ENCODE data around the gene TNRC6A.
"Not testable (repeated sequence)": the region's sequence is repeated elsewhere in the genome, so short reads cannot be mapped to it uniquely, and the experiment has no call there.

TNRC6A gene

DNA sequence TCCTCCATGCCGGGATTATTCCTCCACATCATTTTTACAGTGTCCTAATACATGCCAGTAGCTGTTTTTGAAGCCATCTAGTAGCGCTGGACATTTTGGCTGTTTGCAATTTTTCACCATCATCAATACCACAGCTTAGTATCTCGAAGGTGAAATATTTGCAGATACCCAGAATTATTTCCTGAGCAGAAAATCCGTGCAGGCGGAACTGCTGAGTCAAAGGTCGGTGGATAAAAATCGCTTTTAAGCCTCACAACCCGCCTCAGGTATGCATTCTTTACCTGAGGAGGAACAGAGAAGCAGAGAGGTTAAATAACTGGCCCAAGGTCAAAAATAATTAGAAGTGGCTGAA is 584 bp upstream of the TNRC6A start:
- DNase-seq: no peak

DNA sequence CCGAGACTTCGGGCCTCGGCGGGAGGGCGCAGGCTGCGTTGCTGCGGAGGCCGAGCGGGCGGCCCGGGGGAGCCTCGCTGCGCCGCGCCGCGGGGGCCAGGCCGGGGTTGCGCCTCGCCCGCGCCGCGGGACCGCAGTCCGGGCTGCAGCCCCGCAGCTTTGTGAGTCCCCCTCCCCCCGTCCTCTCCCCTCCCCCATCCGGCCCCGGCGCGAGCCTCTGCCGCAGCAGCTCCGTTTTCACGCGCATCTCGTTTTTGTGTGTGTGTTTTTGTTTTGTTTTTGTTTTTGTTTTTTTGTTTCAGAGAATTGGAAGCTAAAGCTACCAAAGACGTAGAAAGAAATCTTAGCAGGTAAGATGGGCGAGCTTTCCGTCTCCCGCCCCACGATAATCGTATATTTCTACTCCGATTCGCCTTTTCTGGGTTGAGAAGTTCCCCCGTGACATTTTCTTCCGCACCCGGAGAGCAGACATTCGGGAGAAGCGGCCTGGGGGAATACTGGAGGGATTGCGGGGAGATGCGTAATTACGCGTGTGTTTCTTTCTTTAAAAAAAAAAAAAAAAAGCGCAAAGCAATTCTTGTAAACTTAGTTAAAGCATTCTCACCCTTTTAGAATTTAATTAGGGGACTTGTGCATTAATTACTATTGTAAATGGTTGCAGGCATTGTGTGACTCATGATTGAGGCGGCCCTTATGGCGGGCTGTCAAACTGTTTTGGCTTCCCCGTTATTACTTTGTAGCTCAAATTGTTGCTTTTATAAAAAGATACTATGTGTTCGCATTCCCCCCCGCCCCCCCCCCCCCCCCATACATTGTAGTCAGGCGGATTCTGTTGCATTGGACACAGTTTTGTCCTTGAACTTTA is 732 bp downstream of the TNRC6A start:
- peak; percentile 11 for DNase-seq

DNA sequence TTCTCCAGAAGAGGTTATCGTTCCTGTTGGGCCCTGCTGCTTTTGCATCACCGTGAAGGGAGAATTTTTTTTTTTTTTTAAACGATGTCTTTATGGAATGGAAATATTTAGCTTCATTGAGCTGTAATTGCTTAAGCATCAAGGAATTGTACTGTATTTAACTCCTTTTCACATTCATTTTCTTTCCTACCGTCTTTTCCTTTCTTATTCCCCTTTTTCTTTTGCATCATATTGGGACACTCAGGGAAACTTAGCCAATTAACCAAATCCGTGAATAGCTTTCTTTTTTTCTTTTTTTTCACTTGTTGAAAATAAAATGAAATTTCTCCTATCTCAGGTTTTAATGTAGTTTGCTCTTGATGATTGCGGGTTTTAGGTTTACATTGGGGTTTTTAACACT is 1.5 kb downstream of the TNRC6A start:
- no peak for DNase-seq

DNA sequence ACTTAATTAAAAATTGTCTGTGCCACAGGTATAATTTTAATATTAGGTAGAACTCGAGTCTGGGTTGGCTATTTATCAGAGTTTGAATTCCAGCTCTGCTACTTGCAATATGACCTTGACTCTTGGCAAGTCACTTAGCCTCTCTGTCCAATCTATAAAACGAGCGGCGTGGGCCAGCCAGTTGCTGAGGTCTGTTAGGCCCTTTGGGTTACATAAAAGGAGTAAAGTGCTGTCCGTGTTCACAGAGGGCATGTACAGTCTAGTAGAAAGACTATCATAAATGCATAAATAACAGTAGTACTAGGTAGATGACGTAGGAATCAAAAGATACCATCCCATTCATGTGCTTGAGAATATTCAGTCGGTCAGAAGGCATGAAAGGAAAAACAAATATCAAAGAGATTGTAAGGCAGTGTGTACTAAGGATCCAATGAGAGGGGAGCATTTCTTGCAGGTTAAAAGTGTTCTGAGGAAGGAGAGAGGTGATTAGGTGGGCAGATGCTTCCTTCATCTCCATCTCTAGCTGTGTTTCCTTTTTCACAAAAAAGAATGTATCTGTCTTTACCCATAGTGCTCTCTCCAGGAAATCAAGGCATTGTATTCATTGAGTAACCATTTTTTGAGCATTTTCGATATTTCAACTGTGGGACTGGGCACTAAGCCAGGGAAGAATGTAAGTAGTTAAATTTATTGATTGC is 2.4 kb downstream of the TNRC6A start:
- DNase-seq: no peak

DNA sequence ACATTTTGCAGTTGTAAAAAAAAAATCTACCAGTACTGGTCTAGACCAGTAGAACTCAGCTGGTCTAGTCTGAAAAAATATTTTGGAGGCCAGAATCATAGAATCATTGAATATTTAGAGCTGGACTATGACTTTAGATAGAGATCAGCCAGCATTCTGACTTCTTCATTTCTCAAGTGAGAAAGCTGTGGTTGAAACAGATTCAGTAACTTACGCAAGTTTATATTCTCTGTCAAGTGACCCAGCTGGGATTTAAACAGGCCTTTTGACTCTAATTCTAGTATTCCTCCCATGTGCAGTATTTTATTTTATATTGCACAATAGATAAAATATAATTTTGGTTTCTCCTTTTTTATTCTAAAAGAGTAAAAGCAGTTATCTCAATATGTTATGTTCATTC is 4.9 kb downstream of the TNRC6A start:
- DNase-seq: no peak

DNA sequence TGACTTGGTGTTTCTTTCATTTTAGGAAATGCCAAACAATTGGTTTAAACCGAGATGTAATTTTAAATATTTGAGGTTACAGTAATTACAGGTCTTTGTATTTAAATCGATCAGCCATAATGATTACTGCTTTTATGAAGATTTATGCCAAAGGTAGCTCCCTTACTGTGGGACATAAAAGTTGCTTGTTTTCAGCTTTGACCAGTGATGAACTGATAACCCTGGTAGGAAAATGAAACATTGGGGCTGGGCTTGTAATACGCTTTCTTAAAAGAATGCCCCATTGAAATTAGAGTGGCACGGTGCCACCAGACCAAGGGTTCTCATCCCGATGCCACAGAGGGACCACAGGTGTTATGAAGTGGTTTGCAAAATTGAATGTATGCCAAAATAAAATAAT is 7.3 kb downstream of the TNRC6A start:
- DNase-seq: no peak

DNA sequence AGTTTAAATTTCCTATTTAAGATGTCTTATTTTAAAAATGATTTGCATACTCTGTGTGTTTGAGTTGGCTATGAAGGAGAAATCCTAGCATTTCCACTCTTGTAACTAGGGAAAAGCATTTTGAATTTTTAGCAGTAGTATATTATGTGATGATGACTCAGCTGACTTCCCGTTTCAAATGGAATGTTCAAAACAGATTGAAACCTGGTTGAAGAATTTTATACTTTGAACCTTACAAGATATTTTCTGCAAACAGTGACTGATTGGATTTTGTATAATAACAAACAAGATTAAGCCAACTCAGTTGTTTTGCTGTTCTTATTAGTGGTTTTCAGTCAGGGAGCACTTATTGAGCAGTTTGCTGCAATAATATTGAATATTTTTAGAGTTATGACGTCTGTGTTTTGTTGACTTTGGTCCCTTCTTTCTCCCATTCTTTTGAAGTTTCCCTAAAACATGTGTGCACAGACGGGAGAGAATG is 8.0 kb downstream of the TNRC6A start:
- DNase-seq: no peak

DNA sequence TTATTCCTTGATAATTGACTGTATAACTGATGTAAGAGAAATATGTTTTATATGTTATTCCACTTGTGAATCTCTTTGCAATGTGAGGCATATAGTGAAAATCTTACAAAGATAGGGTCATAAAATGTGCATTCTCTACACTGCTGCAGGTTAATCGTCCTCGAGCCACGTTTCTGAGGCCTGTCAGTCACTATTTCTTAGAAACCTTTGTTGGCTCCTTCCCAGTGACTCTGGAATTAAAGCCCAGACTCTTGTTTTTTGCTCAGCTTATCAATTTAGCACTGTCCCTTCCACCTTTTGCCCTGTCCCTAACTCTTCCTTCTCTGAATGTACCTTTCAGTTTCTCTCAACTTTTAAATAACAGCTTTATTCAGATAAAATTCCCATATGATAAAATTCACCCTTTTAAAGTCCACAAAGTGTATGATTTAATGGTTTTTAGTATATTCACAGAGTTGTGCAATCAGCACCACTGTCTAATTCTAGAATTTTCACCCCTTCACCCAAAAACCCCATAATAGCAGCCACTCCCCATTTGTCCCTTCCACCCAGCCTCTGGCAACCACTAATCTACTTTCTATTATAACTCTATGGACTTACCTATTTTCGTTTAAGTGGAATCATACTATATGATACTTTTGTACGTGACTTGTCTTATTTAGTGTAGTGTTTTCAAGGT is 8.6 kb downstream of the TNRC6A start:
- DNase-seq: no peak

DNA sequence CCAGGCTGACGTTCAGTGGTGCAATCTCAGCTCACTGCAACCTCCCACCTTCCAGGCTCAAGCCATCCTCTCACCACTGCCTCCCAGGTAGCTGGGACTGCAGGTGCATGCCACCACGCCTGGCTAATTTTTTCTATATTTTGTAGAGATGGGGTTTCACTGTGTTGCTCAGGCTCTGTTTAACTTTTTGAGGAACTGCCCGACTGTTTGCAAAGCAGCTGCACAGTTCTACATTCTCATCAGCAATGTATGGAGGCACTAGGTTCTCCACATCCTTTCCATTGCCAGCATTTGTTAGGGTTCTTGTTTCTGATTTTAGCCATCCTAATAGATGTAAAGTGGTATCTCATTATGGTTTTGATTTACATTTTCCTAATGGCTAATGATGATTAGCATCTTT is 9.4 kb downstream of the TNRC6A start:
- DNase-seq: no peak

DNA sequence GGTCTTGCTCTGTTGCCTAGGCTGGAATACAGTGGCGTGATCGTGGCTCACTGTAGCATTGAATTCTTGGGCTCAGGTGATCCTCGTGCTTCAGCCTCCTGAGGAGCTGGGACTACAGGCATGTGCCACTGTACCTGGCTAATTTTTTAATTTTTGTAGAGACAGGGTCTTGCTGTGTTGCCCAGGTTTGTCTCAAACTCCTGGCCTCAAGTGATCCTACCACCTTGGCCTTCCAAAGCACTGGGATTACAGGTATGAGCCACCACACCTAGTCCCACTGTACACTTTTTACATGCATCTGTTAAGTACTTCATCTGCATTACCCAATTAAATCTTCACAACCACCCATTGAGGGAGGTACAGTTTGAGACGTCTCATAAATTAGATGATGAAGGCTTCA is 12.4 kb downstream of the TNRC6A start:
- no peak for DNase-seq

DNA sequence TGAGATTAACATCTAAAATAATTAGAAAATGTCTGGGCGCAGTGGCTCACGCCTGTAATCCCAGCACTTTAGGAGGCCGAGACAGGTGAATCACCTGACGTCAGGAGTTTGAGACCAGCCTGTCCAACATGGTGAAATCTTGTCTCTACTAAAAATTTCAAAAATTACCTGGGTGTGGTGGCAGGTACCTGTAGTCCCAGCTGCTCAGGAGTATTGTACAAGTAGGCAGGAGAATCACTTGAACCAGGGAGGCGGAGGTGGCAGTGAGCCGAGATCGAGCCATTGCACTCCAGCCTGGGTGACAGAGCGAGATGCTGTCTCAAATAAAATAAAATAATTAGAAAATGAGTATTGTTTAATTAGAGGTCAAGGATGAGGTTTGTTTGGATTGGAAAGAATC is 13.2 kb downstream of the TNRC6A start:
- DNase-seq: not testable (repeated sequence)

DNA sequence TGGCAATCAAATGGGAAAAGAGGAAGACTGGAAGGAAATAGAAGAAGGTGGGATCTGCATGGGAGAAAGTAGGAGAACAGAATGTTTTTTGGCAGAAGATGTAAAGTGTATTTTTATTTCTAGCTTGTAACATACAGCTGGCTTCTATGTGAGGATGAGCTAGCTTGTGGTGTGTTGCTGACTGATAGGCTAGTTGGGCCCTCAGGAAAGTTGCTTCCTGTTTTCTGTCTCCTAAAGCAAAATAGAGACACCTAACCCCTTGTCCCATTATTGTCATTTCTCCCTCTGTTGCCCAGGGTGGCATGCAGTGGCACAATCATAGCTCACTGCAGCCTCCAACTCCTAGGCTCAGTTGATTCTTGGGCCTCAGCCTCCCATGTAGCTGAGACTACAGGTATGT is 15.9 kb downstream of the TNRC6A start:
- DNase-seq: no peak

DNA sequence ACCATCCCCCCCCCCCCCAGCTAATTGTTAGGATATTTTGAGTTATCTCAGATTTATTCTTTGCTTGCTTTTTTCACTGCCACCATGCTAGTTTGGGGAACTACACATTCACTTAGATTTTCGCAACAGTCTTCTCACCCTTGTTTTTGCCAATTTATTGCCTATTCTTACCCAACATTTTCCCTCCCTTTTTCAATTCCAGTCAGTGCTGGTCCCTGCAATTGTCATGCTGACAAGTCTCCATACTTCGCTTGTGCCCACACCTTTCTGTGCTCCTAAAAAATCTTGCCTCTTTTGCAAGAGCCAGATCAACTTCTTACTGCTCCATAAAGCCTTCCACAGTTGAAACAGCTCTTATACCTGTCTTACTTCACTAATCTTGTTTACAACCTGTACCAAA is 16.3 kb downstream of the TNRC6A start:
- DNase-seq: no peak

DNA sequence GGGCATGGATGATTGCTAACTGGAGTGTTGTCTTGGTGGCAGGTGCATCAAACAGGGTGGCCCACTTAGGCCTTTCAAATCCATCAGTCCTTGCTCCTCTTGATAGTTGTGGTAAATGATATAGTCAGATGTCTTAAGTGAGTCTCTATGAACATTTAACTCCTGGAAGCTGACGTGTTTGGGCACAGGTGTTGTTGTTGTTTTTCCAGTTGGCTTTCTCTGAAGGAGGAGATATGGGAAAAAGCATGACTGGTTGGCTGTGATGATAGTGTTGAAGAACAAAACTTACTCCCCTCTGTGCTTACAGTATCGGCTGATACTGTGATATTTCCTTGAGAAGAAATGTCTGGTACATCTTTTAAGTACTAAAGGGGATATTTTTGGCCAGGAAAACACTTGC is 18.0 kb downstream of the TNRC6A start:
- DNase-seq: no peak

DNA sequence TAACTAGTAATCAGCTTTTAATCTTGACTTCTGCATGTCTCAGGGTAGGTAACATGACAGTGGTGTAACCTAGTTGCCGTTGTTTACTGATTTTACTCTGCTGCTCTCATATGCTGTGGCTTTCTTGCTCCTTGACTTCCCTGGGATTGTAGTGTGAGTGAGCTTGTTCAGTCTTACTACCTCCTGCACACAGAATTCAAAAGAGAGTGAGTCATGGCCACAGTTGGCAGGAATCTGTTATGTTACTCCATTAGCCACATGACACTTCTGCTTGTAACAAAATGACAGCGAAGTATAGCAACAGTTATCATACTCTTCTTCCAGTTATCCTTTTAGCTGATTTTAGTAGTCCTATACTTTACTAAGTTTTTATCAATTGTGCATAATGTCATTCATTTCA is 18.8 kb downstream of the TNRC6A start:
- DNase-seq: no peak

DNA sequence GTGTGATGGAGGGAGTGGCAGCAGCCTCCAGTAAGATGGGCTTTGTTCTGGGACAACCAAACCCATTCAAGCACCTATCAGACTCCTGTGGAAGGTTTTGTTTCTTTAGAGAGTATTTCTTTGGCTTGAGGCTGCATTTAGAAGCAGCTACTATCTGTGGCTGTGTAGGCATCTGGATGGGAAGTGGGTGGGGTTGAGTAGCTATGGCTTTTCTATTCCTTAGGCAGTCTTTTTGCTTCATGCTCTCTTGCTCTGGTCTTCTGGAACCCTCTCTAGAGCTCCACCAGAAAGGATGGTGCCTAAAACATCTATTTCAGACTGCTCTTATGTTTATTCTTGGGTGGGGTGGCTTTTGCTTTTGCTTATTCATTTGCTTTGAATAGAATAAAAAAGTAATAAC is 19.9 kb downstream of the TNRC6A start:
- DNase-seq: no peak

DNA sequence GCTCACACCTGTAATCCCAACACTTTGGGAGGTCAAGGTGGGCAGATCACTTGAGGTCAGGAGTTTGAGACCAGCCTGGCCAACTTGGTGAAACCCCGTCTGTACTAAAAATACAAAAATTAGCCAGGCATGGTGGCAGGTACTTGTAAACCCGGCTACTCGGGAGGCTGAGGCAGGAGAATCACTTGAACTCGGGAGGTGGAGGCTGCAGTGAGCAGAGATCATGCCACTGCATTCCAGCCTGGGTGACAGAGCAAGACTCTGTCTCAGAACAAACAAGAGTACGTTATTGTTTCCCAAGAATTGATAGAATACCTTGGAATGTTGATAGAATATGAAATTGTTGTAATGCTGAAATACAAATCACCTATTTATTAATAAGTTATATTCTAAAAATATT is 20.4 kb downstream of the TNRC6A start:
- not testable (repeated sequence) for DNase-seq

DNA sequence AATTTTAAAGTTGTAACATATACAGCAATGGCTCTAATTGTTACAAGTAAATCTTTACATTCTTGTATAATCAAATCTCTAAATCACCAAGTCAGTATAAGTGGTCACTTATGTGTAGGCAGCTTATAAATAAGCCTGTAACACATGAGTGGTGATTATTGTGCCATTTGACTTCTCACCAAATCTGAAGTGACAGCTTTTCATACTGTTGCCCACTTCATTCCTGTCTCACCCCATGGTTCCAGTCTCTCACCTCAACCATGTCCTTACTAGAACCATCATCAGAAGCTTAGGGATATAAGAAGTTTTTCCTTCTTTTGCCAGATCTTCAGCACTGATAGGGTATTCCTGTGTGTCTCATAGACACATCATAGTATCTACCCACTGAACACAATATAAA is 23.5 kb downstream of the TNRC6A start:
- no peak for DNase-seq

DNA sequence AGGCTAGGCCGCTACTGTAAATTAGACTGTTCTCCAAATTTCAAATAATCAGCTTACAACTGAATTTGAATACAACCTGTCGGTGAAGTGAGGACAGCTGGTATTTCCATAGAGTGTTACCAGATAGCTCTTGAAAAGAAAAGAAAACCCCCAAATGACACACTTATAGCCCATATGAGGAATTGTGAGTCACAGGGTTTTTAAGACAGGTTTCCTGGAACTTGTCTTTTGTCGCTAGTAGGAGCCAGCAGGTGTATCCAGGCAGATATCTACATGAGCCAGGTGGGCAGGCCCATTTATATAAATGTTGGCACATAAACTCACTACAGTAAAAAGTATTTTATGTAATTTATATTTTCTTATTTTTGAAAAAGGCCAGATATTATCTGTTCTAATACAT is 24.0 kb downstream of the TNRC6A start:
- no peak for DNase-seq

DNA sequence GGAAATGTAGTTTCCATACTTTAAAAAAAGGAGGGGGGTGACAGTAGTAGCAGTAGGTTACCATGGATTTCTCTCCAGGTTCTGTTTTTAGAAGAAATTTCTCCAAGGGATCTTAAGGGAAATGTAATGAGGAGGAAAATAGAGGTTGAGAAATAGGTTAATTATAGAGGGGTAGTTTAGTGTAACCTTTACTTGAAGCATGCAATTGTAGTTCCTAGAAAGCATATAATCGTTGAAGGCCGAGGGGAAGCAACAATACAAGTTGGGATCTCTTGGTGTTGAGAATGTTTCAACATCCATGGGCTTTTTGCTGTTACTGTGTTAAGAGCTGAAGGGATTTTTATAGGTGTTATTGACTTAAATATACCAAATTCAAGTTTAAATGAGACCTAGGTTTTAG is 25.1 kb downstream of the TNRC6A start:
- DNase-seq: no peak

DNA sequence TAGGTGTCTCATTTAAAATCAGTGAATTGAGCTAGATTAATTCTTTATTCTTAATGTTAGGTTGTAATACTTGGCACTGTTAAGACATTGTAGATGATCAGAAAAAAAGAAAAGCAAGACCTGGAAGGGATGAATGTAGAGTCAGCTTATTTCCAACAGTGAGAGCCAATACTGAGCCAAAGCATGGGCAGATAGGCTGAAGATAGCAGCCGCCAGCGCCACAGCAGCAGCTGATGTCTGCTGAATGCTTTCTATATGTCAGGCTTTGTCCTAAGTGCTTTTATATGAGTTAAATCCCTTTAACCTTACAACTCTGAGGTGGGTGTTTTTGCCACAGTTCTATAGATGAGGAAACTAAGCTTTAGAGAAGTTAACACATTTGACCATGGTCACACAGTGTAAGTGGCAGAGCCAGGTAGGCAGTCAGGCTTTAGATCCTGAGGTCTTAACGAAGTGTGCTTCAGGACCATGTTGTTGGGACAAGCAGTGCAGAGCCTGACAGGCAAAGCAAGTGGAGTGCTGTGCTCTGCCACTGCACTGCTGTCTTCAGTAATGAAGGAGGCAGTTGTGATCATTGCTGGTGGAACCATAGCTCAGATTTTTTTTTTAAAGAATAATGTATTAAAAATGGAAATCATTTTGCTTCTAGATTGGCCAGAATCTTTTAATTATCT is 25.9 kb downstream of the TNRC6A start:
- DNase-seq: no peak

DNA sequence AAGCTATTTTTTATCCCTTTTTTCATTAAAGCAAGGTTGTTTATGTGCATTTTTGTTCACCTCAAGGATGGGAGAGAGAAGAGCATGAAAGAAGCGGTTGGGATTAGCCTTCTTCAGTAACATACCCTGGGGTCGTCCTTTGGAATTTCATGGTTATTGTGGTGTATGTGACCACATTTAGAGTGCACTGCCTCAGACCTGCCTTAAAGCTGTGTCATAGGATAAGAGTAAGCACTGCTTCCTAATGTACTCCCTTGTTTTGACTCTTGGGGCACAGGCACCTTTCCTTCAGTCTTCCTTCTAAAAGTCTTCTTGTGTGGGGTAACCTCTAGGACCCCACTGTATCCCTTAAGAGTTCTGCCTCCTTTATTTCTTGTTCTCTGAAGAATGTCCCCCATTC is 28.9 kb downstream of the TNRC6A start:
- DNase-seq: no peak

DNA sequence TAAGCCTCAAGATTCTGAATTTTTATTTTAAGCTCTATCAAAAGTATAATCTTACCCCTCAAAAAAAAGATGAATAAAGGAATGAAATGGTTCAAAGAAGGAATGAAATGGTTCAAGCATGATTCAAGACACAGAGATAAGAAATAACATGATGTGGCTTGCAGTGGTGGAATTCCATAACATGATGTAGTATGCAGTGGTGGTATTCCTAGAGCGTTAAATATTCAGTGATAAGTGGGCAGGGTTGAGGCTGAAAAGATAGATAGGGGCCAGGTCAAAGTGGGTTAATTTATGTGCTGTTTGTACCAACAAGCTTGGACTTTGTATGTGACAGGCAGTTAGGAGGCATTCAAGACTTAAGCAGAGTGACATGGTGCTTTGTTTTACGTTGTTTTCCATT is 29.6 kb downstream of the TNRC6A start:
- no peak for DNase-seq
